ENCODE measurements around the gene LBP. TPM values are rescaled to one million over a fixed set of nuclear protein-coding genes. Genes with fewer than 3 reads are reported as not detected.

LBP gene
- total and polyA plus RNA-seq, 2 of the 13 experiments (the other 11 are each of a cell fraction or from before 2014, with no cell fraction given): 0.07 to 0.20 TPM

DNA sequence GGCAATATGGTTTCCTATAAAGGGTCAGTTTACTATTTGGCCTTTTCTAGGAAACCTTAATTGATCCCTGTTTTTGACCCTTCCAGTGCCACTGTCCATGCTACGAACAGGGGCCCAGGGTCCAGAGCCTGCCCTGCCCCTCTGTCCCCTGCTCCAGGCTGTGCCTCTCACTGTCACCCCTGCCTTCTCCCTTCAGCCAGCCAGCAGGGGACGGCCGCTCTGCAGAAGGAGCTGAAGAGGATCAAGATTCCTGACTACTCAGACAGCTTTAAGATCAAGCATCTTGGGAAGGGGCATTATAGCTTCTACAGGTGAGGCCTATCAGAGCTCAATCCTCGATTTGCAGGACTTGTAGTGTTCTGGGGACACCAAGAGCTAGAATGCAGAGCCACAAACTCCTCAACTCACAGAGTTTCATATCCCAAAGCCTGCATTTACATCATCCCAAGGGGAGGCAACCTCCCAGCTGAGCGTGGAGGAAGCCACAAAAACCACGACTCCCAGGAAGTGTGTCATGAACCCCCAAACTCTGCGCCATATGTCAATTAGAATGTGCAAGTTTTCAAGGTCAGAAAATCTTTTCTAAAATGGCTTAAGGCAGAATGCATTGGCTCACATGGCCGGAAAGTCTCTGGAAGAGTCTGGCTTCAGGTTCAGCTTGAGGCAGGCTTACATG, 38.8 kb upstream of the LBP start:
- ATAC-seq: no peak
- intact Hi-C loops (cut with micrococcal nuclease; ENCODE audit: unreplicated experiment): no loop called here

DNA sequence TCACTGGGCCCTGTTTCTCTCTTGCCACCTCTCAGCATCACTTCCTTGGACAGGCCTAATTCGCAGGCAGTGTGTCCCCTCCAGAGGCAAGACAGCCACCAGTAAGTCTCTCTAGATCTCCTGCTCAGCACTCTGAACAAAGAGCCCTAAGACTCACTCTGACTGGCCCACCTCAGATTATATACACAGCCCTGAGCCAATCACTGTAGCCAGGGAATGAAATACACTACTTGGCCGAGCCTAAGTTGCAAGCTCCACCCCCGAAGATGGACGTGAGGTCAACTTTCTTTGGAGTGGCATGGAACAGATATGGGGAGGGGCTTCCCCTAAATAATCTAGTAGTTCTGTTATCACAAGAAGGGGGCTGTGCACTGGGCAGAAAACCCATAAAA, 38.2 kb upstream of the LBP start:
- ChIA-PET POLR2A (interaction anchor here (0.5 kb wide), 1 partner anchor 296 kb away, joined by 3 read pairs; no protein-coding TSS in a partner anchor), CTCF (ENCODE audit: low intra/inter-chr PET ratio, low total read pairs) (no interaction called here)
- Histone ChIP-seq H3K9ac (ENCODE audit: insufficient read depth, low read depth, low read length) (no peak overlapping the region), H3K4me3 (replicated peaks in 1 of 3; ENCODE audit: insufficient read depth in 1 of 3, low read depth in 2 of 3, low read length in 3 of 3) (no peak overlapping the region), H2AFZ (ENCODE audit: low read length) (no peak overlapping the region), H3K36me3 (replicated peaks in 1 of 2; ENCODE audit: control insufficient read depth in 1 of 2, insufficient read depth in 2 of 2, low read length in 2 of 2) (no peaks in the 10 kb centered on the region), H3K4me1 (ENCODE audit: insufficient read depth, low read length) (no peaks in the 10 kb centered on the region), H3K9me3 (ENCODE audit: low read length) (no peaks in the 10 kb centered on the region), H3K79me2 (ENCODE audit: insufficient read depth, low read length) (no peaks in the 10 kb centered on the region), H3K27me3 (ENCODE audit: control insufficient read depth in 1 of 2, insufficient read depth in 2 of 2, low read length in 2 of 2) (peaks cover 2 to 17% of the 10 kb centered on the region in 2 experiments; a peak in 2 of 5 replicates), H3K27ac (ENCODE audit: extremely low read length, insufficient read depth, low read length) (no peak overlapping the region), H3K4me2 (ENCODE audit: low read depth, low read length) (no peak overlapping the region), H4K20me1 (ENCODE audit: insufficient read depth, low read length) (no peaks in the 10 kb centered on the region)
- intact Hi-C loops (cut with micrococcal nuclease; ENCODE audit: unreplicated experiment) (no loop called here), in situ Hi-C loops (cut with HindIII; ENCODE audit: extremely low pct_ligation_motif_present, low pct_unique_long_range_greater_than_20kb) (no loop called here)
- no peak for ATAC-seq
- BruUV-seq (replicated peaks): no TSS peak
- WGBS (ENCODE audit: low lambda C conversion rate): 11% methylated on average over 4 of the region's 4 CpGs
- no peak for FAIRE-seq
- DNase-seq (ENCODE audit: low spot score): no peak
- TF ChIP-seq AHR (CRISPR knock-in tag; IDR thresholded peaks at IDR 0.05) (no peak), KDM2A (CRISPR knock-in tag; IDR thresholded peaks at IDR 0.05; ENCODE audit: borderline replicate concordance, low read depth) (no peak), ISL2 (CRISPR knock-in tag; IDR thresholded peaks at IDR 0.05) (no peak), MBNL3 (CRISPR knock-in tag; conservative IDR thresholded peaks at IDR 0.05) (no peak), AKAP8 (CRISPR knock-in tag; IDR thresholded peaks at IDR 0.05) (no peak), PRDM4 (CRISPR knock-in tag; IDR thresholded peaks at IDR 0.05; ENCODE audit: borderline replicate concordance) (no peak), ELF1 (CRISPR knock-in tag; IDR thresholded peaks at IDR 0.05) (no peak), KDM4B (CRISPR knock-in tag; IDR thresholded peaks at IDR 0.05) (no peak), ZSCAN22 (CRISPR knock-in tag; IDR thresholded peaks at IDR 0.05) (no peak), TP53 (CRISPR knock-in tag; conservative IDR thresholded peaks at IDR 0.05) (no peak)
- TF ChIP-seq, protein P1, sequence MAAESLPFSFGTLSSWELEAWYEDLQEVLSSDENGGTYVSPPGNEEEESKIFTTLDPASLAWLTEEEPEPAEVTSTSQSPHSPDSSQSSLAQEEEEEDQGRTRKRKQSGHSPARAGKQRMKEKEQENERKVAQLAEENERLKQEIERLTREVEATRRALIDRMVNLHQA (CRISPR knock-in tag; IDR thresholded peaks at IDR 0.05): no peak
- TF ChIP-seq, protein P2, sequence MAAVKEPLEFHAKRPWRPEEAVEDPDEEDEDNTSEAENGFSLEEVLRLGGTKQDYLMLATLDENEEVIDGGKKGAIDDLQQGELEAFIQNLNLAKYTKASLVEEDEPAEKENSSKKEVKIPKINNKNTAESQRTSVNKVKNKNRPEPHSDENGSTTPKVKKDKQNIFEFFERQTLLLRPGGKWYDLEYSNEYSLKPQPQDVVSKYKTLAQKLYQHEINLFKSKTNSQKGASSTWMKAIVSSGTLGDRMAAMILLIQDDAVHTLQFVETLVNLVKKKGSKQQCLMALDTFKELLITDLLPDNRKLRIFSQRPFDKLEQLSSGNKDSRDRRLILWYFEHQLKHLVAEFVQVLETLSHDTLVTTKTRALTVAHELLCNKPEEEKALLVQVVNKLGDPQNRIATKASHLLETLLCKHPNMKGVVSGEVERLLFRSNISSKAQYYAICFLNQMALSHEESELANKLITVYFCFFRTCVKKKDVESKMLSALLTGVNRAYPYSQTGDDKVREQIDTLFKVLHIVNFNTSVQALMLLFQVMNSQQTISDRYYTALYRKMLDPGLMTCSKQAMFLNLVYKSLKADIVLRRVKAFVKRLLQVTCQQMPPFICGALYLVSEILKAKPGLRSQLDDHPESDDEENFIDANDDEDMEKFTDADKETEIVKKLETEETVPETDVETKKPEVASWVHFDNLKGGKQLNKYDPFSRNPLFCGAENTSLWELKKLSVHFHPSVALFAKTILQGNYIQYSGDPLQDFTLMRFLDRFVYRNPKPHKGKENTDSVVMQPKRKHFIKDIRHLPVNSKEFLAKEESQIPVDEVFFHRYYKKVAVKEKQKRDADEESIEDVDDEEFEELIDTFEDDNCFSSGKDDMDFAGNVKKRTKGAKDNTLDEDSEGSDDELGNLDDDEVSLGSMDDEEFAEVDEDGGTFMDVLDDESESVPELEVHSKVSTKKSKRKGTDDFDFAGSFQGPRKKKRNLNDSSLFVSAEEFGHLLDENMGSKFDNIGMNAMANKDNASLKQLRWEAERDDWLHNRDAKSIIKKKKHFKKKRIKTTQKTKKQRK (IDR thresholded peaks at IDR 0.05; ENCODE audit: low read length): no peak

More for the DNA sequence above, 38.8 kb upstream of the LBP start:
- no peaks in the 10 kb centered on the region for H3K9me3 ChIP-seq (ENCODE audit: low read length)
- no peaks in the 10 kb centered on the region for H3K36me3 ChIP-seq (replicated peaks in 1 of 2; ENCODE audit: control insufficient read depth in 1 of 2, insufficient read depth in 2 of 2, low read length in 2 of 2)
- DNase-seq (ENCODE audit: low spot score): no peak
- no peaks in the 10 kb centered on the region for H4K20me1 ChIP-seq (ENCODE audit: insufficient read depth, low read length)
- H3K9ac ChIP-seq (ENCODE audit: insufficient read depth, low read depth, low read length): no peak overlapping the region
- no peak for FAIRE-seq
- no peaks in the 10 kb centered on the region for H3K4me1 ChIP-seq (ENCODE audit: insufficient read depth, low read length)
- no TSS peak for BruUV-seq (replicated peaks)
- H3K4me2 ChIP-seq (ENCODE audit: low read depth, low read length): no peak overlapping the region
- H3K79me2 ChIP-seq (ENCODE audit: insufficient read depth, low read length): no peaks in the 10 kb centered on the region
- H2AFZ ChIP-seq (ENCODE audit: low read length): no peak overlapping the region
- 26% methylated on average over 8 of the region's 8 CpGs for WGBS (ENCODE audit: low lambda C conversion rate)
- no peak overlapping the region for H3K4me3 ChIP-seq (replicated peaks in 1 of 3; ENCODE audit: insufficient read depth in 1 of 3, low read depth in 2 of 3, low read length in 3 of 3)
- no peak for TF ChIP-seq TCF7 (IDR thresholded peaks at IDR 0.05; ENCODE audit: low read depth)
- no peak for TF ChIP-seq SRY (CRISPR knock-in tag; IDR thresholded peaks at IDR 0.05)
- ChIA-PET CTCF (ENCODE audit: low intra/inter-chr PET ratio, low total read pairs) (no interaction called here), POLR2A (interaction anchor here (0.5 kb wide), 1 partner anchor 297 kb away, joined by 3 read pairs; no protein-coding TSS in a partner anchor)
- in situ Hi-C loops (cut with HindIII; ENCODE audit: extremely low pct_ligation_motif_present, low pct_unique_long_range_greater_than_20kb): no loop called here
- peaks cover 2 to 17% of the 10 kb centered on the region in 2 experiments; a peak in 2 of 5 replicates for H3K27me3 ChIP-seq (ENCODE audit: control insufficient read depth in 1 of 2, insufficient read depth in 2 of 2, low read length in 2 of 2)
- H3K27ac ChIP-seq (ENCODE audit: extremely low read length, insufficient read depth, low read length): no peak overlapping the region
